Mesangial cell (primary cell): ENCODE measurements around the gene NEUROD2. TPM values are rescaled to one million over a fixed set of nuclear protein-coding genes. Genes with fewer than 3 reads are reported as not detected.

ENCODE experiments used
- total RNA-seq: library from RNA; depleted of rRNA; stranded (reverse); fragments of >200 nt; gene quantifications from 2 replicates; pipeline ENCODE4 v1.2.3, GENCODE V29; 2015

The NEUROD2 gene
- not detected in 2 replicates for total RNA-seq

DNA sequence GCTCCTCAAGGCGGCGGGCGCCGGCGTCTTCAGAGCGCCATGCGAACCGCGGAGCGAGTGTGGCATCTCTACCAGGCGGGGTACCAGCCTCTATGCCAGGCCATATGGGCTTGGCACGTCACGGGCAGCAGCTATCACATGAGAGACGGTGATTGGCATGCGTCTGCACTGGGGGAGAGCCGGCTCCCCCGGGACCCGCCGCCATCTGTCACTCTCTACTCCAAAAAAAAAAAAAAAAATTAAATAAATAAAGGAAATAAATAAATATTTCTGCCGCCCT is at the start of gene NEUROD2:
Gene NEUROD2 (minus strand): TSS at position 70 of the 280 bp plus-strand sequence. CDS start 1,321 bp downstream, outside the sequence.

GRCh38 chr17:39636927-39637736 is 29.4 kb upstream of the NEUROD2 start, which contains the start of gene STARD3:
Gene STARD3 (plus strand): TSS chr17:39637144. CDS start chr17:39653532, 16,388 bp downstream.

GRCh38 chr17:39626171-39627046 is 18.7 kb upstream of the NEUROD2 start, which contains the start of gene PPP1R1B:
Gene PPP1R1B (plus strand): TSS chr17:39626952. CDS start chr17:39627393, 441 bp downstream.

Other genes starting within 250 kb of the NEUROD2 start
- 3.7 and 15.1 TPM in 2 replicates for gene FBXL20, start 206.3 kb downstream of the NEUROD2 start, total RNA-seq
- 20.4 and 21.7 TPM in 2 replicates for gene MED1, start 156.7 kb downstream of the NEUROD2 start, total RNA-seq
- 19.9 and 23.5 TPM in 2 replicates for gene CDK12, start 146.4 kb downstream of the NEUROD2 start, total RNA-seq
- 0.13 TPM in 1 of 2 replicates, not detected in the other for gene PPP1R1B, start 19.0 kb upstream of the NEUROD2 start, total RNA-seq
- 69.4 and 80.1 TPM in 2 replicates for gene STARD3, start 29.2 kb upstream of the NEUROD2 start, total RNA-seq
- 0.16 and 0.25 TPM in 2 replicates for gene TCAP, start 57.4 kb upstream of the NEUROD2 start, total RNA-seq
- 1.4 TPM in 1 of 2 replicates, not detected in the other for gene PNMT, start 60.5 kb upstream of the NEUROD2 start, total RNA-seq
- 4.9 and 20.9 TPM in 2 replicates for gene PGAP3, start 80.1 kb upstream of the NEUROD2 start, total RNA-seq
- 45.1 and 86.2 TPM in 2 replicates for gene ERBB2, start 92.1 kb upstream of the NEUROD2 start, total RNA-seq
- 40.1 and 55.7 TPM in 2 replicates for gene MIEN1, start 122.6 kb upstream of the NEUROD2 start, total RNA-seq
- 11.4 and 31.8 TPM in 2 replicates for gene GRB7, start 130.0 kb upstream of the NEUROD2 start, total RNA-seq